Measurements from ENCODE around the gene KCNQ2. TPM values are rescaled to one million over a fixed set of nuclear protein-coding genes. Genes with fewer than 3 reads are reported as not detected.

The KCNQ2 gene
- total RNA-seq, 4 donors from 2014 or later = 0.76 TPM; not detected in 3

GRCh38 chr20:63462244-63462643 lies 10.2 kb downstream of the KCNQ2 start:
- Histone ChIP-seq H3K4me1 (peaks cover 6% of the 10 kb centered on the region), H3K27me3 (peaks cover 92% of the 10 kb centered on the region), H3K9me3 (no peaks in the 10 kb centered on the region), H3K36me3 (no peaks in the 10 kb centered on the region), H3K27ac (no peak overlapping the region), H3K4me3 (no peak overlapping the region)
- DNase-seq (ENCODE audit: low spot score in 2 of 2) = no peak
- TF ChIP-seq EP300 (IDR thresholded peaks at IDR 0.05) (no peak), POLR2A (IDR thresholded peaks at IDR 0.05) (no peak), POLR2AphosphoS5 (IDR thresholded peaks at IDR 0.05) (no peak)
- WGBS = 49% methylated on average over 2 of the region's 2 CpGs

DNA sequence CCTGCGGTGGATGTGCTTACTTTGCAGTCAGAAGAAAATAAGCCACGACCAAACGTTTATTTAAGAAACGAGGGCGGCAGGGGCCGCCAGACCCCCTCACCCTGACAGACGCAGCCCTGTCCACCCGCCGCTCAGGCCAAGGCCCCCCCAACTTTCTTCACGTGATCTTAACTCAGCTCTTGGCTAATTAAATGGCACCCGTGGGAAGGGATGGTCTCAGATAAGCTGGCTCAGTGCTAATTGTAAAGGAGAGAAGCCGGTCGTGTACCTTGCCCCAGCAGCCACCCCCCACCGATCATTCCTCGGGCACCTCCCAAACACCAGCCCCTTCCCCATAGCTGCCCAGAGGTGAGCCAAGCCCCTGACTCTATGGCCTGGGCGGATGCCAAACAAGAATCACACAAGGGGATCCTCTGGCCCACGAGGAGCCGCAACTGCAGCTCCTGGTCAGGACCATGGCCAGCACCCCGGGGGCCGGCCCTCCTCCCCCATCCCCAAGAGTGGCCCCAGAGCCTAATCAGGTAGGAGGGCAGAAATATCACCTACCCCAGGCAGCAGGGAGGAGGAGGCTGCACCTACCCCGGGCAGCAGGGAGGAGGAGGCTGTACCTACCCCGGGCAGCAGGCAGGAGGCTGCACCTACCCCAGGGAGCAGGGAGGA lies 11.2 kb downstream of the KCNQ2 start:
- WGBS = 69% methylated on average over 13 of the region's 22 CpGs
- H3K36me3 ChIP-seq = no peaks in the 10 kb centered on the region
- peaks cover 6% of the 10 kb centered on the region for H3K4me1 ChIP-seq
- TF ChIP-seq POLR2AphosphoS5 (IDR thresholded peaks at IDR 0.05) (no peak), POLR2A (IDR thresholded peaks at IDR 0.05) (no peak), EP300 (IDR thresholded peaks at IDR 0.05) (no peak)
- TF ChIP-seq, protein P1, sequence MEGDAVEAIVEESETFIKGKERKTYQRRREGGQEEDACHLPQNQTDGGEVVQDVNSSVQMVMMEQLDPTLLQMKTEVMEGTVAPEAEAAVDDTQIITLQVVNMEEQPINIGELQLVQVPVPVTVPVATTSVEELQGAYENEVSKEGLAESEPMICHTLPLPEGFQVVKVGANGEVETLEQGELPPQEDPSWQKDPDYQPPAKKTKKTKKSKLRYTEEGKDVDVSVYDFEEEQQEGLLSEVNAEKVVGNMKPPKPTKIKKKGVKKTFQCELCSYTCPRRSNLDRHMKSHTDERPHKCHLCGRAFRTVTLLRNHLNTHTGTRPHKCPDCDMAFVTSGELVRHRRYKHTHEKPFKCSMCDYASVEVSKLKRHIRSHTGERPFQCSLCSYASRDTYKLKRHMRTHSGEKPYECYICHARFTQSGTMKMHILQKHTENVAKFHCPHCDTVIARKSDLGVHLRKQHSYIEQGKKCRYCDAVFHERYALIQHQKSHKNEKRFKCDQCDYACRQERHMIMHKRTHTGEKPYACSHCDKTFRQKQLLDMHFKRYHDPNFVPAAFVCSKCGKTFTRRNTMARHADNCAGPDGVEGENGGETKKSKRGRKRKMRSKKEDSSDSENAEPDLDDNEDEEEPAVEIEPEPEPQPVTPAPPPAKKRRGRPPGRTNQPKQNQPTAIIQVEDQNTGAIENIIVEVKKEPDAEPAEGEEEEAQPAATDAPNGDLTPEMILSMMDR (IDR thresholded peaks at IDR 0.05) = no peak
- H3K9me3 ChIP-seq = no peaks in the 10 kb centered on the region
- H3K4me3 ChIP-seq = no peak overlapping the region
- no peak overlapping the region for H3K27ac ChIP-seq
- no peak for DNase-seq (ENCODE audit: low spot score in 2 of 2)
- peaks cover 92% of the 10 kb centered on the region for H3K27me3 ChIP-seq

DNA sequence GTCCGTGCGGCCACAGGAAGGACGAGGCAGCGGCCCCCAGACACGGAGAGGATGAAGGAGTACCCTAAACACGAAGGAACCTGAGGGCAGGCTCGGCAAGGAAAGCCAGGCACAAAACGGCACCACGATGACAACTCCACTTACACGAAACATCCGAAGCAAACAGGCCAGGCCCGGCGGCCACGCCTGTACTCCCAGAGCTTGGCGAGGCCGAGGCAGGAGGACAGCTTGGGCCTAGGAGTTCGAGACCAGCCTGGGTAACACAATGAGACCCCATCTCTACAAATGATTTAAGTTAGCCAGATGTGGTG lies 13.4 kb downstream of the KCNQ2 start:
- no peak overlapping the region for H3K27ac ChIP-seq
- no peak for TF ChIP-seq POLR2A (IDR thresholded peaks at IDR 0.05)
- TF ChIP-seq POLR2AphosphoS5 (IDR thresholded peaks at IDR 0.05) = no peak
- no peak for TF ChIP-seq EP300 (IDR thresholded peaks at IDR 0.05)
- TF ChIP-seq, protein P1 (IDR thresholded peaks at IDR 0.05) = no peak
- H3K4me1 ChIP-seq = peaks cover 14% of the 10 kb centered on the region
- DNase-seq (ENCODE audit: low spot score in 2 of 2) = no peak
- no peak overlapping the region for H3K4me3 ChIP-seq
- WGBS = 91% methylated on average over 16 of the region's 17 CpGs
- no peaks in the 10 kb centered on the region for H3K36me3 ChIP-seq
- peaks cover 92% of the 10 kb centered on the region for H3K27me3 ChIP-seq
- H3K9me3 ChIP-seq = no peaks in the 10 kb centered on the region

DNA sequence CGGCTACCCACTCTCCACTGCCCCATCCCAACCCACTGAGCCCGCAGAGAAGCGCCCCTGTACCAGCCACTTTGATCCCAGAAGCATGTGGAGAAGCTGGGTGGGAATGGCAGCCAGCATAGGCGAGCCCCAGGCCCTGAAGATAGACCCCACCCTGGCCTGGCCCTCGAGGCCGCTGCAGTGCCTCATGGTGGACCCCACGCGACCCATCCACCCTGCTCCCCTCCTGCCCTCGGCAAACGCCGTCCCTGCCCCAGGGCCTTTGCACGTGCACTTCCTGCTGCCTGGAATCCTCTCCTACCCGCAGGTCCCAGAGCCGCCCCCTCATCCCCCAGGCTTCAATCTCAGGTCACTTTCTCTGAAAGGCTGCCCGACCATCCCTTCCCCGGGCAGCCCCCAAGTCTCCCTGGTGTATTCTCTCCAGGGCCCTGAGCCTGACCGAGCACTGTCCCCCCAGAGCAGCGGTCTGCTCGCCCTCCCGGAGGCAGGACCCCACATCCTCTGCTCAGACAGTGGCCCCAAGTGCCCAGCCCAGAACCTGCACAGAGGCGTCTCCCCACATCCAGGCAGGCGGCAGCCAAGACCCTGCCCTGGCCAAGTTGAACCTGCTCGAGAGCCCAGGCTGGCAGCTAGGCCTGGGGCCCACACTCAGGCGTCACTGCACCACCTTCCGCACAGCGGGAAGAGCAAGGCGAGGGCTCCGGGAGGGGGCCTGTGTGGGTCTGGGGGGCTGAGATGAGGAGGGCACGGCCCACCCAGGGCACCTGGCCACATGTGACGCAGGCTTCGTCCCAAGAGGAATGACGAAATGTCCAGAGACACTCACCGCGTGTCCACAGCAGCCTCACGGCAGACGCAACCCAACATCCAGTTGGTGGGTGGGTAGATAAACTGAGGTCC lies 14.0 kb downstream of the KCNQ2 start:
- WGBS = 92% methylated on average over 34 of the region's 36 CpGs
- TF ChIP-seq, protein P1 (IDR thresholded peaks at IDR 0.05) = no peak
- TF ChIP-seq POLR2AphosphoS5 (IDR thresholded peaks at IDR 0.05) (no peak), EP300 (IDR thresholded peaks at IDR 0.05) (no peak), POLR2A (IDR thresholded peaks at IDR 0.05) (no peak)
- no peak overlapping the region for H3K4me3 ChIP-seq
- H3K27ac ChIP-seq = no peak overlapping the region
- no peaks in the 10 kb centered on the region for H3K36me3 ChIP-seq
- H3K27me3 ChIP-seq = peaks cover 92% of the 10 kb centered on the region
- peaks cover 20% of the 10 kb centered on the region for H3K4me1 ChIP-seq
- no peaks in the 10 kb centered on the region for H3K9me3 ChIP-seq
- DNase-seq (ENCODE audit: low spot score in 2 of 2) = no peak

DNA sequence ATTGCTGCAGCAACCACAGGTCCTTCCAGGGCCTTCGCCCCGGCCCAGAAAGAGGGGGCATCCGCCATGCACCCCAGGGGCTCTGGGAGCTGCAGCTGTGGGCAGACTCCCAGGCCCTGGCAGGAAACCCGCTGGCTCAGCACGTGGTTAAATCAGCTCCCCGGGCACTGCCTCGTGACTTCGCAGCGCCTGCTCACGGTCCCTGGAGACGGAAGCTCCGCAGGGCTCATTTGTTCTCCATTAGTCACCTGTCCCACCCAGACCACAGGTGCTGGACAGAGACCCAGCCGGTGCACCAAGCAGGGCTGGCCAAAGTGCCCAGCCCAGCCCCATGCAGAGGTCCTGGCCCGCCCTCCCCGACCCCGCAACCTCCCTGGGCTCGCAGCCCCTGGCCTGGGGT lies 14.7 kb downstream of the KCNQ2 start:
- Histone ChIP-seq H3K27me3 (peaks cover 92% of the 10 kb centered on the region), H3K9me3 (no peaks in the 10 kb centered on the region), H3K4me3 (no peak overlapping the region), H3K27ac (no peak overlapping the region), H3K36me3 (no peaks in the 10 kb centered on the region), H3K4me1 (peaks cover 21% of the 10 kb centered on the region)
- no peak for TF ChIP-seq POLR2A (IDR thresholded peaks at IDR 0.05)
- TF ChIP-seq, protein P1 (IDR thresholded peaks at IDR 0.05) = no peak
- TF ChIP-seq EP300 (IDR thresholded peaks at IDR 0.05) = no peak
- no peak for TF ChIP-seq POLR2AphosphoS5 (IDR thresholded peaks at IDR 0.05)
- DNase-seq (ENCODE audit: low spot score in 2 of 2) = no peak
- WGBS = 89% methylated on average over 4 of the region's 17 CpGs
